B cell (primary cell): ENCODE data around the gene XPNPEP2. TPM values are rescaled to one million over a fixed set of nuclear protein-coding genes. Genes with fewer than 3 reads are reported as not detected.

Source experiments
- ATAC-seq: fragments of 200-7000 bp; cut with Tn5 transposase; one replicate; pipeline ENCODE4 v1.10.0; 2021; ENCODE audit warnings: low read depth, mild to moderate bottlenecking, moderate number of reproducible peaks, moderate library complexity
- CTCF ChIA-PET: fragments of 350-600 bp; sonication (Branson Sonifier 250); formaldehyde crosslinking; loops from one replicate; lab custom pipeline; 2021; ENCODE audit warnings: antibody characterized with exemption, inconsistent platforms; lab: Charles Lee
- POLR2A ChIA-PET: fragments of 350-600 bp; sonication (Branson Sonifier 250); formaldehyde crosslinking; loops from one replicate; lab custom pipeline; 2021; ENCODE audit warnings: antibody characterized with exemption; lab: Charles Lee
- DNase-seq: peaks from one replicate; pipeline ENCODE4 v3.0.0; 2013
- H2AFZ ChIP-seq: 2 replicates; pipeline ENCODE4 v1.6.1; 2012; ENCODE audit warnings: mild to moderate bottlenecking, low read depth, low read length; ENCODE audit not compliant: insufficient read depth, poor library complexity, severe bottlenecking
- H3K27ac ChIP-seq, 2 donors: 1 replicate in 1 of 2; 2 replicates in 1 of 2; pipeline ENCODE4 v1.5.1; 2012 to 2013; ENCODE audit warnings: low read length in 2 of 2, mild to moderate bottlenecking in 2 of 2, moderate library complexity in 1 of 2
- H3K27me3 ChIP-seq, 4 experiments: fragments of 200-600 bp in 1 of 4; sonication (generic) in 1 of 4; replicated peaks in 1 of 4; 1 replicate in 2 of 4; 2 replicates in 2 of 4; pipeline versions ENCODE4 v1.6.1 to v1.7.0; 2013 to 2016; ENCODE audit warnings: low read length in 3 of 4, mild to moderate bottlenecking in 2 of 4, mixed read lengths in 1 of 4, moderate library complexity in 1 of 4; ENCODE audit not compliant: insufficient read depth in 4 of 4, control insufficient read depth in 3 of 4; ENCODE audit errors: control extremely low read depth in 1 of 4
- H3K36me3 ChIP-seq, 2 experiments: replicated peaks in 1 of 2; 1 replicate in 1 of 2; 2 replicates in 1 of 2; pipeline versions ENCODE4 v1.6.1 to v1.7.1; 2013; ENCODE audit warnings: low read length in 1 of 2; ENCODE audit not compliant: insufficient read depth in 2 of 2, control insufficient read depth in 1 of 2; ENCODE audit errors: control extremely low read depth in 1 of 2, extremely low read depth in 1 of 2
- H3K4me1 ChIP-seq, 2 donors: fragments of 200-600 bp in 1 of 2; sonication (generic) in 1 of 2; 1 replicate in 1 of 2; 2 replicates in 1 of 2; pipeline versions ENCODE4 v1.5.1 to v1.6.1; 2013 to 2017; ENCODE audit warnings: low read length in 2 of 2; ENCODE audit not compliant: control insufficient read depth in 2 of 2, insufficient read depth in 2 of 2
- H3K4me2 ChIP-seq: replicated peaks from 2 replicates; pipeline ENCODE3; 2012; ENCODE audit warnings: mild to moderate bottlenecking, low read depth, low read length; ENCODE audit not compliant: poor library complexity, severe bottlenecking
- H3K4me3 ChIP-seq, 5 experiments: fragments of 200-600 bp in 1 of 5; sonication (generic) in 1 of 5; 1 replicate in 3 of 5; 2 replicates in 2 of 5; pipeline versions ENCODE4 v1.5.1 to v1.7.0; 2011 to 2016; ENCODE audit warnings: low read length in 4 of 5, mild to moderate bottlenecking in 4 of 5, low read depth in 2 of 5, control low read depth in 1 of 5, moderate library complexity in 1 of 5; ENCODE audit not compliant: insufficient read depth in 1 of 5; ENCODE audit errors: control extremely low read depth in 1 of 5, extremely low read depth in 1 of 5
- H3K79me2 ChIP-seq: fragments of 200-600 bp; sonication (generic); one replicate; pipeline ENCODE4 v1.6.0; 2016; ENCODE audit warnings: low read length; ENCODE audit not compliant: control insufficient read depth, insufficient read depth
- H3K9ac ChIP-seq: fragments of 200-600 bp; sonication (generic); 2 replicates; pipeline ENCODE4 v1.6.1; 2017; ENCODE audit warnings: mild to moderate bottlenecking, low read length, moderate library complexity
- H3K9me3 ChIP-seq, 3 donors: one replicate each; pipeline versions ENCODE4 v1.6.1 to v1.7.1; 2013; ENCODE audit warnings: low read length in 2 of 3; ENCODE audit not compliant: control insufficient read depth in 2 of 3, insufficient read depth in 1 of 3; ENCODE audit errors: control extremely low read depth in 1 of 3
- H4K20me1 ChIP-seq: 2 replicates; pipeline ENCODE4 v1.6.0; 2012; ENCODE audit warnings: mild to moderate bottlenecking, low read length; ENCODE audit not compliant: insufficient read depth, control insufficient read depth, poor library complexity, severe bottlenecking
- H3K27ac Mint-ChIP-seq: one replicate; pipeline ENCODE4 v1.8.0; 2021; ENCODE audit warnings: mixed read lengths
- H3K27me3 Mint-ChIP-seq: one replicate; pipeline ENCODE4 v1.8.0; 2021; ENCODE audit warnings: mixed read lengths
- H3K4me1 Mint-ChIP-seq: one replicate; pipeline ENCODE4 v1.8.0; 2021; ENCODE audit warnings: mixed read lengths
- H3K4me3 Mint-ChIP-seq: one replicate; pipeline ENCODE4 v1.8.0; 2021; ENCODE audit warnings: mixed read lengths
- H3K9me3 Mint-ChIP-seq: one replicate; pipeline ENCODE4 v1.8.0; 2022; ENCODE audit warnings: mixed read lengths; ENCODE audit not compliant: insufficient read depth
- CTCF ChIP-seq: fragments of 200-600 bp; IDR thresholded peaks from one replicate; pipeline ENCODE4 v1.8.0; 2022; ENCODE audit warnings: antibody characterized with exemption, mild to moderate bottlenecking
- EZH2 ChIP-seq: IDR thresholded peaks from 2 replicates; pipeline ENCODE4 v1.6.1; 2012; ENCODE audit warnings: borderline replicate concordance, low read depth, mild to moderate bottlenecking, moderate library complexity, low read length; ENCODE audit not compliant: insufficient read depth, poor library complexity, severe bottlenecking
- WGBS: methylation state at CpG from one replicate; pipeline ENCODE4 v1.1.5; 2013; ENCODE audit warnings: missing lambda C conversion rate; ENCODE audit not compliant: insufficient coverage; 5-methylcytosine and 5-hydroxymethylcytosine counted together
- intact Hi-C: fragments of 100-400 bp; cut with micrococcal nuclease; formaldehyde crosslinking; loops from one replicate; pipeline ENCODE4 v1.10.0; 2022
- polyA plus RNA-seq: library from polyadenylated mRNA; depleted of rRNA; stranded (reverse); fragments of >200 nt; gene quantifications from 2 replicates; pipeline ENCODE4 v1.2.3, GENCODE V29; 2012
- total RNA-seq, 2 donors: library from RNA; stranded (reverse); fragments of 120-200 nt in 1 of 2; gene quantifications; 1 replicate in 1 of 2; 2 replicates in 1 of 2; pipeline versions ENCODE4 v1.2.3 to v1.2.4, GENCODE V29; 2013 to 2022

The XPNPEP2 gene
- total and polyA plus RNA-seq, 2 donors (not counting 1 experiment from before 2014, with no cell fraction given), result 0.31 TPM; not detected in 1

- no peaks in the 10 kb centered on the region for H4K20me1 ChIP-seq
Measured at GRCh38 chrX:129706400-129707072, 32.2 kb upstream of the XPNPEP2 start.

More at GRCh38 chrX:129706400-129707072, 32.2 kb upstream of the XPNPEP2 start:
- ChIA-PET CTCF (no interaction called here), POLR2A (no interaction called here)
- no peak overlapping the region for H3K4me2 ChIP-seq
- H3K4me1 Mint-ChIP-seq, result no peaks in the 10 kb centered on the region
- H3K79me2 ChIP-seq, result no peaks in the 10 kb centered on the region
- no peak overlapping the region for H3K27ac Mint-ChIP-seq
- H3K27me3 ChIP-seq, result no peaks in the 10 kb centered on the region
- 53% methylated on average over 2 of the region's 7 CpGs for WGBS
- H3K9me3 ChIP-seq, result no peaks in the 10 kb centered on the region
- DNase-seq, result no peak
- H3K9ac ChIP-seq, result no peak overlapping the region
- no peaks in the 10 kb centered on the region for H3K4me1 ChIP-seq
- no peak overlapping the region for H2AFZ ChIP-seq
- no peak overlapping the region for H3K27ac ChIP-seq
- intact Hi-C loops, result no loop called here
- no peak for ATAC-seq
- no peak for TF ChIP-seq EZH2
- TF ChIP-seq CTCF, result no peak
- no peaks in the 10 kb centered on the region for H3K9me3 Mint-ChIP-seq
- H3K4me3 Mint-ChIP-seq, result no peak overlapping the region
- H3K36me3 ChIP-seq, result no peaks in the 10 kb centered on the region
- no peaks in the 10 kb centered on the region for H3K27me3 Mint-ChIP-seq
- no peak overlapping the region for H3K4me3 ChIP-seq
